Stimulated activated CD8-positive, alpha-beta memory T cell treated with anti-CD3 and anti-CD28 coated beads, Interleukin-12 subunit alpha, Interleukin-12 subunit beta, amount 100 ng/mL, for 24 hours (primary cell): ENCODE measurements around the gene AKR1C8.
"Not testable (repeated sequence)": the region's sequence is repeated elsewhere in the genome, so short reads cannot be mapped to it uniquely, and the experiment has no call there.

ENCODE experiments used
- DNase-seq: peaks from one replicate; pipeline ENCODE4 v3.0.0-alpha.2; 2020; ENCODE audit errors: extremely low read depth

AKR1C8 gene

DNA sequence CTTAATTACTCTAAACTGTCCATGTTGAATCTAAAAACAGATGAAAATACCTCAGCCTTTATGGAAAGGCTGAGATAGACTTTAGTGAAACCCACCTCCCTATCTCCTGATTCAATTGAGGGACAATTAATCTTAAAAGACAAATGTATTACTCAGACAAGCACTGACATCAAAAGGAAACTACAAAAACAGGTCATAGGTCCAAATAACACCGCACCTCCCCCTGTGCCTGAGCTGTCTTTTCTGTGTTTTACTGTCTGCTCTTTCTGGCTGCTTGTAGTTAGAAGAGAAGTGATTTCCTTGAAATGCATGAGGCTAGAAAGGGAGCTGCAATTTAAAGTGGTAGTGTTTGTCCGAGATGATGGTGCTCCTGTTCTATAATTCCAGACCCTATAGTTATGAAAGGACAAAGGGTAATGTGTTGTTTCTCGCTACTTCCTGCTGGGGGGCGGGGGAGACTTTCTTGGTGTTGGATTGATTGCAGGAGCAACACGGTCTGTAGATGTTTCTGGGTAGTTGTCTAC is 16.0 kb downstream of the AKR1C8 start:
- DNase-seq: no peak

DNA sequence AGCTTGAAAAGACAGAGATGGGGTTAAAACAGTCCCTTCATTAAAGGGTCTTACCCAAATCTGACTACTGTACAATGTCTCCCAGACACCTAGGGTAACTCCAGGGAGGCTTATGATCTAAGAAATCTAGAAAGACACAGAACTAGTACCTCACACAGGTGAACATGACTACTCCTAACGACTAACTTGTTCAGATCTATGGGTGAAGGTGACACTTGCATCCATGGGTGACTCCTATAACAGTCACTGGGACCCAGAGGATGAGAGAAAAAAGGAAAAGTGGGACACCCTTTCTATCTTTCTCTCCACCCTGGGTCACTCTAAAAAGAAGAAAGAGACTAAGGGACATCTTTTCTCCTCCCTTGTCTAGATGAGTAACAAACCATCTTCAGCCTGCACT is 19.2 kb downstream of the AKR1C8 start:
- no peak for DNase-seq

DNA sequence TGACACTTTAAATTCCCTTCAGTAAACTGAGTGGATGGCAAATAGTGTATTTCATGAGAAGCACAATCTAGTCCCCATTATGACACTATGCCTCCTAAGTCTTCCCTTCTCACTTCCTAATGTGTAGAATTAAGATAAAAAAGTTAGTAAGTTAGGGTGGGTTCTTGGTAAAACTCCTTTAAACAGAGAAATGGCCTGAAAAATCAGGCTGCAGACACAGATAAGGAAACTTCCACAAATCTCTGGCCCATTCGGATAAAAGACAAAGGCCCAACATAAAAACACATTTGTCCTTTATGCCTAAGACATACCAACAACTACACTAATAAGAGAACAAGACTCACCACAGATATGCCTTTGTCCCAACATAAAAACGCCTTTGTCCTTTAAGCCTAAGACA is 21.5 kb downstream of the AKR1C8 start:
- DNase-seq: no peak

DNA sequence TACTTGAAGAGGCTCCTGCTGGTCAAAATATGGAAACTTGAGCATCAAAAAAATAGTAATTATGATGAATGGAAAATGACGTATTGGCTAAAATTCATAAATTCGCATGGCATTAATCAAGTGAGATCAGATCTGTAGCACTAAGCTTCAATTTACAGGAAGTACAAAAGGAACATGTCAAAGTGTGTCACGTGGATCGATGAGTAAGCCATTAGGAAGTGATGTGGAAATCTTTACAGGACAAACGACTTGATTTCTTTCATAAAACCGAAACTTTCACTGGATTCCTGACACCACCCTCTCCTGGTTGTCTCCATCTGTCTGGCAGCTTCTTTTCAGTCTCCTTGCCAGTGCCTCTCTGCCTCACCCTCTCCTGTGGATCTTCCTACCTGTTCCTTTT is 25.8 kb downstream of the AKR1C8 start:
- DNase-seq: no peak

DNA sequence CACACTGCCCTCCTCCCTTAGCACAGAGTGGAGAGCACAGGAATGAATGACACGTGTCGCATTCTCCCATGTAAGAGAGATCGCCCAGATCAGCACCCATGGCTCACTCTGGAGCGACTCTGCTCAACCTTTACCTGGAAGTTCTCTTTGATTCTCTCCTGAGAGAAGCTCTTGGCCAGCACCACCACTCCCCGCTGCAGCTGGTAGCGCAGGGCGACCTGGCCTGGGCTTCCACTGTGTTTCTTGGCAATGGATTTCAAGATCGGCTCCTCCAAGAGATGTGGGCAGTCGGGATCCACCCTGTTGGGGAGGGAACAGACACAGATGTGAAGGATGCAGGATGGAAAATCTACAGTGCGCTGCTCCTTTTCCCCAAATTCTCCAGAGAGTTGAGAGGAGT is 27.4 kb downstream of the AKR1C8 start:
- no peak for DNase-seq

DNA sequence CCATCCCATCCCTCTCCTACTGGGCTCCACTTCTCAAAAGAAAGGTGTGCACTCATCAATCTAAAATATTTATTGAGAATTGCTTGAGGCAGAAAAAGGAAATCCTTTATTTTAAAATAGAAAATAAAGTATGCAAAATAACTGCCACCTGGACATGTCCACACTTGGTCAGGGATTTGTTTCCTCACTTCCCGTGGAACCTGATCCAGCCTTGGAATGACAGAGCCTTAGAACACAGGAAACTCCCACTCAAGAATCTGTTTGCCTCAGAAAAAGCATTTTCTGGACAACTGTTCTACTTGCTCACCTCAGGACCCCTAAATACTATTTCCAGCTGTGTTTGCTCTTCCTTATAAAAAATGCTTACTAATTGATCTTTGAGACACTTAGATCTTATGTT is 29.0 kb downstream of the AKR1C8 start:
- no peak for DNase-seq

DNA sequence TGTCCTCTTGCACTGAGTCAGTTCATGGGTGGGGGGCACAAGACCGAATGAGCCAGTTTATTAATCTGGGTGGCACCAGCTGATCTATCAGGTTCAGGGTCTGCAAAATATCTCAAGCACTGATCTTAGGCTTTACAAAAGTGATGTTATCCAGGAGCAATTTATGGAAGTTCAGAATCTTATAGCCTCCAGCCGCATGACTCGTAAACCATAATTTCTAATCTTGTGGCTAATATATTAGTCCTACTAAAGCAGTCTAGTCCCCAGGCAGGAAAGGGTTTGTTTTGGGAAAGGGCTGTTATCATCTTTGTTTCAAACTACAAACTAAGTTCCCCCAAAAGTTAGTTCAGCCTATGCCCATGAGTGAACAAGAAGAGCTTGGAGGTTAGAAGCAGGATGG is 33.9 kb downstream of the AKR1C8 start:
- DNase-seq: no peak

DNA sequence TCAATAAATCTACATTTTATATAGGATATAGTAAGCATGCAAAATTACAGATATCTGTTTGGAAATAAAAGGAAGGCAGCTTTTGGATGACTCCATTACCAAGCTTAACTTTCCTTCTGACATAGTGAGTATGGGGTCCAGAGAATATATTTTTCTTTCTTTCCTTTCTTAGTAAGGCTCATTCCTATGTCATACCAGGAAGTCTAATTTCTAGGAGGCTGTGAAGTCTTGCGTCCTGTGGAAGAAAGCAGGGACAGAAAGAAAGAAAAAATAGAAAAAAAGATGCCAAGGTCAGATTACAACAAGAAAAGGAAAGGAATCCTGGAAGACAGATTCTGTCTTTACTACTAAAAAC is 36.3 kb downstream of the AKR1C8 start:
- DNase-seq: no peak

DNA sequence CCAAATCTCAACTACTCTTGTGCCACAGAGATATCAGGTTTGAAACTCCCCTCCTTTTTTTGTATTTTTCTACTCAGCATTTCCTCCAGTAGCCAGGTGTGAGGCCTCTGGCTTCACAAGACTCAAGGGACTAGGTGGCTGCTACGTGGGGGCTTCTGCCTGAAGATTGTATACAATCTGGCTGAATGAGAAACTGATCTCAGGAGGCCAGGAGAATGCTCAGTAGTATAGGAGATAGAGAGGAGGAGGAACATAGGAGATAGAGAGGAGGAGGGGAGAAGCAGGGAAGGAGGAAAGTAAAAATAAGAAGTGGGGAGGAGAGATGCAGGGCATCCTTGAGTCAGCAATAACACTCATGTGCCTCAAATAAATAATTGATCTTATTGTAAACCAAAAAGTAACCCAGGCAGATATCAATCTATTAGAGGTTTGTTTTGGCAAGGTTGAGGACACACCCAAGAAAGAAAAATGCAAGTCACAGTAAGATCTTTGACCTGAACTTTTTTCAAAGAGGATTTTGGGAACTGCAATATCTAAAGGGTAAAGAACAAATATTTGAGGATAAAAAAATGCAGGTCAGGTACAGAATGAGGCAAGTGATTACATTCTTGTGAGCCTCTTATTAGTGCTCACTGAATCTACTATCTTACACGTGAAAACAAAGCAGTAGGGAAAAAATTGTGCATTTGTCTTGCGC is 36.8 kb downstream of the AKR1C8 start:
- no peak for DNase-seq

DNA sequence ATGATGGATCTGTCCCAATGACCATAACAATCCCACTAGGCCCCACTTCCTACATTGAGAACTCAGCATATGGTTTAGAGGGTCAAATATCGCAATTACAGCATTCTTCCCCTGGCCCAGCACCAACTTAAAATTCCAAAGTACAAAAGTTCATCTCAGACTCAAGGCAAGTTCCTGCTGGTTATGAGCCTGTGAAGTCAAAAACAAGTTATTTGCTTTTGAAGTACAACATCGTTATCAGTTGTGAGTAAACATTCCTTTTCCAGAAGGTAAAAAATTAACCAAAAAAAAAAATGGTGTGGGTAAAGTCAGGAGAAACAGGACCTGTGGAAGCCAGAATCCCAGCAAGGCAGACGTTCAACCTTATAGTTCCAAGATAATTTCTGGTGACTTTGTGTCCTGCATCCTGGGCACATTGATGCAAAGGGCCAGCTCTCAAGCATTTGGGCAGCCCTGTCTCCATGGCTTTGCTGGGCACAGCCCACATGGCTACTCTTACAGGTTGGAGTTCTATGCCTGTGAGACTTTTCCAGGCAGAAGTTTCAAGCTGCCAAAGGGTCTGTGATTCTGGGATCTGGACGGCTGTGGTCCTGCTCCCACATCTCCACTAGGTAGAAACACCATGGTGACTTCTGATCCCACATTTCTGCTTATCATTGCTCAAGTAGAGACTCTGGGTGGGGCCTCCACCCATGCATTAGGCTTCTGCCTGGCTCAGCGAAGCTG is 37.5 kb downstream of the AKR1C8 start:
- DNase-seq: no peak

DNA sequence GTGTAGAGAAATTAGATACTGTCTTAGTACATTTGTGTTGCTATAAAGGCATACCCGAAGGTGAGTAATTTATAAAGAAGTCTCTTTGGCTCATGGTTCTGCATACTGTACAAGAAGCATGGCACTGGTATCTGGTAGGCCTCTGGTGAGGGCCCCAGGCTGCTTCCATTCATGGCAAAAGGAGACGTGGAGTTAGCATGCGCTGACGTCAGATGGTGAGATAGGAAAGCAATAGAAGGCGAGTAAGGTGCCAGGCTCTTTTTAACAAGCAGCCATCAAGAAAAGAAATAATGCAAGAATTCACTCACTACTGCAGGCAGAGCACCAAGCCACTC is 38.1 kb downstream of the AKR1C8 start:
- DNase-seq: no peak

DNA sequence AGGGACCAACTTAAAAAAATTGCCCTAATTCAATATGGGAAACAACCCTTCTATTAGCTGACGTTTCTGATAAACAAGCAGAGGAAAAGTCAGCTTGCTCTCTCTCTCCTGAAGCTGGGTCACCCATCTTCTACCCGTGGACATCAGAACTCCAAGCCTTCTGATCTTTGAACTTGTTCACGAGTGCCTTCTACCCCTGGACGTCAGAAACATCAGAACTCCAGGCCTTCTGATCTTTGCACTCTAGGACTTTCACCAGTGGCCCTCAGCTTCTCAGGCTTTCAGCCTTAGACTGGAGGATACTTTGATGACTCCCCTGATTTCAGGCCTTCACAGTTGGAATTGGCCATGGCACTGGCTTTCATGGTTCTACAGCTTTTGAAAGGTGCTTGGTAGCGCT is 41.8 kb downstream of the AKR1C8 start:
- no peak for DNase-seq

DNA sequence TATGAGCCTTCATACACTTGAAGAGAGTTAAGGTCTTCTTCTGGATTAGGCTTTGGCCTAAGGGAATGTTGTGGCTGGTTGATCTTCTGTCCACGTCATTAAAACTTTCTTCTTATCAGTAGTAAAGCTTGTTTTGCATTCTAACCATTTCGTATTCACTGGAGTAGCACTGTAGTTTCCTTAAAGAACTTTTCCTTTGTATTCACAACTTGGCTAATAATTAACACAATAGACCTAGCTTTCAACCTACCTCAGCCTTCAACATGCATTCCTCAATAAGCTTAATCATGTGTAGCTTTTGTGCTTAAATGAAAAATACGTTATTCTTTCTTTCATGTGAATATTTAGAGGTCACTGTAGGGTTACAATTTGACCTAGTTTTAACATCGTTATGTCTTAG is 42.8 kb downstream of the AKR1C8 start:
- DNase-seq: no peak

DNA sequence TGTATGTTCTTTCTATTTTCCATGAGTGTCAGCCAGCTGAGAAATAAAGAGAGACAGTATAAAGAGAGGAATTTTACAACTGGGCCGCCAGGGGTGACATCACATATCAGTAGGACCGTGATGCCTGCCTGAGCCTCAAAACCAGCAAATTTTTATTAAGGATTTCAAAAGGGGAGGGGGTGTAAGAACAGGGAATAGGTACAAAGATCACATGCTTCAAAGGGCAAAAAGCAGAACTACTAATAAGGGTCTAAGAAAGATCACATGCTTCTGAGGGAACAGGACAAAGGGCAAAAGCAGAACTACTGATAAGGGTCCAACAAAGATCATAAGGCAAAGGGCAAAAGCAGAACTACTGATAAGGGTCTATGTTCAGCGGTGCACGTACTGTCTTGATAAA is 47.3 kb downstream of the AKR1C8 start:
- not testable (repeated sequence) for DNase-seq

DNA sequence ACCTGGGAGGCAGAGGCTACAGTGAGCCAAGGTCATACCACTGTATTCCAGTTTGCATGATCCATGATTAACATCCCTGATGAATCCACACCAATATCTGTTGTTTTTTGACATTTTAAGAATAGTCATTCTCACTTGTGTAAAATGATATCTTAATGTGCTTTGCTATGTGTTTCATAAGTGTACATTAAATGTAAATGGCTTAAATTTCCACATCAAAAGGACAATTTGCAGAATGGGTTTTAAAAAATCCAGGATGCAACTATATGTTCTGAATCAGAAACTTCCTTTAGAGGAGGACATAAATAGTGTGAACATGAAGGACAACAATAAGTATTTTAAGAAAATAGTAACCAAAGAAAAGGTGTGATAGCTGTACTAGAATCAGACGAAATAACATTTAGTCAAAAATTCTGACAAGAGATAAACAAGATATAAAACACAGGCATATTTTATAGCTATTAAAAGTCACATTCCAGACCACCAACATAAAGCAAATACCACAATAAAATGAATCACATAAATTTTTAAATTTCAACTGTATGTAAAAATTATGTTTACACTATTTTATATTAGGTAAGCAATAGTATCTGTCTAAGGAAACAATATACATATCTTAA is 48.4 kb downstream of the AKR1C8 start:
- DNase-seq: no peak

DNA sequence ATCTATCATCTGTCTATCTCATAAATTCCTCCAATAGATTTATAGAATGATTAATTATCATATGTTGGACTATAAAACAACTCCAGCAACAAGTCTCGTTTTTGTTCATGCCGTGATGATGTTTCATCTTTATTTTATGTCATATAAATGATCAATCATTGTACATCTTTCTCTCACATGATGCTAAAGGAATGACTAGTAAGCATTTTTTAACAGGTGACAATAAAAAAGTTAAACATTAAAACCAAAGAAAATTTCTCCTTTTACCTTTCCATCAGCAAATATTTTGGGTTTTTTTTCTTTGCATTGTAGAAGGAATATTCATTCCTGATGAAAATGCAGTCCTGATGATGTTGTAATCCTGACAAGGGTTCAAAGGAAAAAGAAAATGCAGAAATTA is 49.4 kb downstream of the AKR1C8 start:
- no peak for DNase-seq

DNA sequence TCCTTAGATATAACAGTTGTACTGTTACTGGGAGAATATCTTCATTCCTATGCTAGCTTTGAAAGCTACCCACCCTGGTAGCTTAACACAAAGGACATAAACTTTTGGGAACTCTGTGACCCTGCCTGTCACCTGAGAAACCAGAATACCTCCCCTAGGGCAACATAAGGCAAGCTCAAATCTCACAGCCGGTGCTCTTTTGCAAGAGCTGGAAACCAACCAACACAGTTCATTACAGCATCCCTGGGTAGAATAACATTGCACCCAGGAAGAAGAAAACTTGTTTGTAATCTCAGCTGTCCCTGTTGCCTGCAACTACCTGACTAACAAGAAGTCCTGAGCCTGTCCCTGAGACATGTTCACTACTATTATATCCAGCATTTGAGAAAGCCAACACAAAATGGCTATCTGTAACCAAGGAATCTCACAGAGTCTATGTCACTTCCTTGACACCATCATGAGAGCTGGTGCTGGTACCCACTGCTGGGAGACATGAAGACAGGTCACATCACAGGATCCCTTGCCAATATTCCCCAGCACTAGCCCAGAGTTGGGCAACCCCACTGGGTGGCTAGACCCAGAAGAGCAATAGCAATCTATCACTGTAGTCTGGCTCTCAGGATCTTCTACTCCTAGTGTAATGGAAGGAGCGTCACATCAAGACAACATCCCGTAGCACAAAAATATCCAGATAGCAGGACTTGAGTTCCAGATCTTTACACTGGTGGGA is 59.5 kb downstream of the AKR1C8 start:
- DNase-seq: no peak

DNA sequence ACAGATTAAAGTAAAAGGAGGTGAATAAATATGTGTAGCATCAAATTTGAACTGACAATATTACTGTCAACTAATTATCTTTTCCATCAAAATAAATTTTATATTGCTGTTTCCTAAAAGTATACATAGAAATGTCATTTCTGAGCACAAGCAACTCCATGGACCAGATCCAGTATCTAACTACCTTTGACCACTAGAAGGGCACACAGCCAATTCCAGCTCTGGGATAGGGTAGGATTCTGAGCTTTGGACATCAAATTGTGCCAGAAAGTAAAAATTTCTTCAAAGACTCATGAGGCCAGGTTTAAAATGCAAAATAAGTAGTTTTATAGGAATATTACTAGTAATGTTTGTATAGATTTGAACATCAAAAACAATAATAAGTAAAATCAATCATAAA is 61.1 kb downstream of the AKR1C8 start:
- no peak for DNase-seq

DNA sequence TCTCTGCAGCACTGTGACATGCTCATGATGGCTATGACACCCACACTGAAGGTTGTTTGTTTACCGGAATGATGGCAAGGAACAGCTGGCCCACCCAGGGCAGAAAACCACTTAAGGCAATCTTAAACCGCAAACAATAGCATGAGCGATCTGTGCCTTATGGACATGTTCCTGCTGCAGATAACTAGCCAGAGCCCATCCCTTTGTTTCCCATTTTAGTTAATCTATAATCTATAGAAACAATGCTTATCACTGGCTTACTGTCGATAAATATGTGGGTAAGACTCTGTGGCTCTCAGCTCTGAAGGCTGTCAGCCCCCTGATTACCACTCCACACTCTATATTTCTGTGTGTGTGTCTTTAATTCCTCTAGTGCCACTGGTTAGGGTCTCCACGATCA is 65.0 kb downstream of the AKR1C8 start:
- not testable (repeated sequence) for DNase-seq

DNA sequence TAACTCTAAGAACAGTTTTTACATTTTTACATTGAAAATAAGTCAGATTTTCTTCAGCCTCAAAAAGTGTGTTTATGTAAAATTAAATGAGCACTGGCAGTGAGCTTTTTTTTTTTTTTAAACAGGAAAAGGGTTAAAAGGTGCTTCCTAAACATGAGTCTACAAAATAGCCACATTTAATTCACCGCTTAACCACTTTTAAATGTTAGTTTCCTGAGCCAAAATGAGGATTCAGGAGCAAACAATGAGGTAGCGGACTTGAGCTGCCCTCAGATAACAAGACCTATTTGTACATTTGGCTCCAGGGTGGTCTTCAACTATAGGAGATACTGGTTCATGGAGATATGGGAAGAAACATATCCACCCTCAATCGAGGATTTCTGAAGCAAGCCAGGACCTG is 67.9 kb downstream of the AKR1C8 start:
- no peak for DNase-seq

DNA sequence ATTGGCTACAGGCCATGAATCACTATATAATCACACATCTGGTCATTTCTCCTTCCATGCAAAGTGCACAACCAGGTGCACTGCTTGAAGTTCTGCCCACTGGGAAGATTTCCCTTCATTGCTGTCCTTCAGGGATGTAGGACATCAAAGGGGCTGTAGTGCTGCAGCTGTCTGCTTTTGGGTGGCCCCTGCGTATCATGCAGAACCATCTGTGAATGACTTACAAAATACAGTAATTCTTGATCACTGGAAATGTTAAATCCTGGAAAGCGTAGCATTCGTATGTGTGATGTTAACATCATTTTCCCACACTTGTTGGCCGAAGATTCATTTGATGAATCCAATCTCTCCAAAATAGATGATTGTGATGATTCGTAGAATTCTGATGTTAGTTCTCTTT is 68.3 kb downstream of the AKR1C8 start:
- DNase-seq: no peak

DNA sequence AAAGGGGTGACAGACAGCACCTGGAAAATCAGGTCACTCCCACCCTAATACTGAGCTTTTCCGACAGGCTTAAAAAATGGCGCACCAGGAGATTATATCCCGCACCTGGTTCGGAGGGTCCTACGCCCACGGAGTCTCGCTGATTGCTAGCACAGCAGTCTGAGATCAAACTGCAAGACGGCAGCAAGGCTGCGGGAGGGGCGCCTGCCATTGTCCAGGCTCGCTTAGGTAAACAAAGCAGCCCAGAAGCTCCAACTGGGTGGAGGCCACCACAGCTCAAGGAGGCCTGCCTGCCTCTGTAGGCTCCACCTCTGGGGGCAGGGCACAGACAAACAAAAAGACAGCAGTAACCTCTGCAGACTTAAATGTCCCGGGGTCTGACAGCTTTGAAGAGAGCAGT is 75.1 kb downstream of the AKR1C8 start:
- not testable (repeated sequence) for DNase-seq
